GM23338 (cell line): ENCODE results near the gene ELANE. TPM values are rescaled to one million over a fixed set of nuclear protein-coding genes. Genes with fewer than 3 reads are reported as not detected.

Experiments
- ATAC-seq: fragments of 200-7000 bp; cut with Tn5 transposase; 3 replicates; pipeline ENCODE4 v1.9.1; 2020
- DNase-seq: peaks from one replicate; pipeline ENCODE4 v3.0.0-alpha.2; 2015; ENCODE audit warnings: low spot score
- H2AFZ ChIP-seq: fragments of 200-600 bp; sonication (generic); 2 replicates; pipeline ENCODE4 v1.8.0; 2016; ENCODE audit warnings: antibody characterized with exemption, mild to moderate bottlenecking, moderate library complexity
- H3F3A ChIP-seq: fragments of 200-600 bp; sonication (generic); replicated peaks from 2 replicates; pipeline ENCODE4 v1.8.0; 2017; ENCODE audit warnings: antibody characterized with exemption, mixed run types, low read depth
- H3K27ac ChIP-seq: fragments of 200-600 bp; sonication (generic); 2 replicates; pipeline ENCODE4 v1.6.1; 2016; ENCODE audit warnings: low read depth
- H3K27me3 ChIP-seq: fragments of 200-600 bp; sonication (generic); 2 replicates; pipeline ENCODE4 v1.8.0; 2016; ENCODE audit warnings: mild to moderate bottlenecking, mixed run types, moderate library complexity; ENCODE audit not compliant: insufficient read depth
- H3K36me3 ChIP-seq: fragments of 200-600 bp; sonication (generic); 2 replicates; pipeline ENCODE4 v1.8.0; 2016; ENCODE audit warnings: mild to moderate bottlenecking; ENCODE audit not compliant: insufficient read depth
- H3K4me1 ChIP-seq: fragments of 200-600 bp; sonication (generic); 2 replicates; pipeline ENCODE4 v1.8.0; 2016; ENCODE audit warnings: mild to moderate bottlenecking, moderate library complexity; ENCODE audit not compliant: insufficient read depth
- H3K4me2 ChIP-seq: fragments of 200-600 bp; sonication (generic); 2 replicates; pipeline ENCODE4 v1.7.1; 2017; ENCODE audit warnings: mixed run types
- H3K4me3 ChIP-seq: fragments of 200-600 bp; sonication (generic); 2 replicates; pipeline ENCODE4 v1.6.1; 2016; ENCODE audit warnings: mixed run types
- H3K79me2 ChIP-seq: fragments of 200-600 bp; sonication (generic); replicated peaks from 2 replicates; pipeline ENCODE4 v1.8.0; 2017; ENCODE audit warnings: mild to moderate bottlenecking; ENCODE audit not compliant: insufficient read depth
- H3K9me2 ChIP-seq: fragments of 200-600 bp; sonication (generic); 2 replicates; pipeline ENCODE4 v1.8.0; 2017; ENCODE audit not compliant: insufficient read depth
- H4K20me1 ChIP-seq: fragments of 200-600 bp; sonication (generic); replicated peaks from 2 replicates; pipeline ENCODE4 v1.8.0; 2017; ENCODE audit warnings: mild to moderate bottlenecking; ENCODE audit not compliant: insufficient read depth
- H3K27ac Mint-ChIP-seq: 2 replicates; pipeline ENCODE4 v1.8.0; 2020; ENCODE audit warnings: inconsistent platforms, mild to moderate bottlenecking, moderate library complexity, mixed read lengths
- H3K27me3 Mint-ChIP-seq: 3 replicates; pipeline ENCODE4 v1.8.0; 2022; ENCODE audit warnings: low read depth, mild to moderate bottlenecking, moderate library complexity, mixed read lengths, inconsistent platforms; ENCODE audit not compliant: insufficient read depth, poor library complexity
- H3K36me3 Mint-ChIP-seq: 3 replicates; pipeline ENCODE4 v1.8.0; 2021; ENCODE audit warnings: low read depth, mild to moderate bottlenecking, inconsistent platforms, moderate library complexity, mixed read lengths
- H3K4me1 Mint-ChIP-seq: 3 replicates; pipeline ENCODE4 v1.8.0; 2020; ENCODE audit warnings: mild to moderate bottlenecking, inconsistent platforms, mixed read lengths
- H3K4me3 Mint-ChIP-seq: 3 replicates; pipeline ENCODE4 v1.8.0; 2021; ENCODE audit warnings: moderate library complexity, mild to moderate bottlenecking, inconsistent platforms, mixed read lengths
- H3K9me3 Mint-ChIP-seq: 3 replicates; pipeline ENCODE4 v1.8.0; 2020; ENCODE audit warnings: moderate library complexity, mild to moderate bottlenecking, inconsistent platforms, mixed read lengths
- CREB1 ChIP-seq: fragments of 250-450 bp; sonication (Bioruptor Pico); IDR thresholded peaks from 2 replicates; pipeline ENCODE4 v1.5.0; 2020; ENCODE audit warnings: low read depth, mild to moderate bottlenecking, moderate library complexity
- EZH2 ChIP-seq: fragments of 200-600 bp; sonication (generic); IDR thresholded peaks from one replicate; pipeline ENCODE4 v1.8.0; 2017; ENCODE audit warnings: antibody characterized with exemption, mild to moderate bottlenecking, low read depth; ENCODE audit not compliant: unreplicated experiment
- EZH2phosphoT487 ChIP-seq: fragments of 200-600 bp; sonication (generic); IDR thresholded peaks from one replicate; pipeline ENCODE4 v1.8.1; 2018; ENCODE audit warnings: antibody characterized with exemption; ENCODE audit not compliant: unreplicated experiment
- JUNB ChIP-seq: IDR thresholded peaks from one replicate; pipeline ENCODE4 v1.6.1; 2016; ENCODE audit warnings: antibody characterized with exemption; ENCODE audit not compliant: unreplicated experiment
- POLR2AphosphoS5 ChIP-seq: IDR thresholded peaks from 2 replicates; pipeline ENCODE4 v1.6.1; 2016; ENCODE audit warnings: antibody characterized with exemption, low read depth
- ZNF114 ChIP-seq: fragments of 250-450 bp; sonication (Bioruptor Pico); IDR thresholded peaks from 2 replicates; pipeline ENCODE4 v1.5.0; 2020; ENCODE audit warnings: mild to moderate bottlenecking, moderate library complexity
- ZNF331 ChIP-seq: fragments of 250-450 bp; sonication (Bioruptor Pico); IDR thresholded peaks from 2 replicates; pipeline ENCODE4 v1.5.0; 2020; ENCODE audit warnings: low read depth, mild to moderate bottlenecking, moderate library complexity
- polyA plus RNA-seq: library from polyadenylated mRNA; unstranded; fragments of >200 nt; fragmentation: Nextera tagmentation; extraction: Ambion mirVana; gene quantifications from 2 replicates; pipeline ENCODE4 v1.2.1, GENCODE V29; 2016
- total RNA-seq: library from RNA; depleted of rRNA; stranded (reverse); fragments of >200 nt; shearing (Covaris generic); gene quantifications from 2 replicates; pipeline ENCODE4 v1.2.3, GENCODE V29; 2014
- TF ChIP-seq, protein P1 (sequence below), 2 experiments: fragments of 200-600 bp in 1 of 2; sonication (generic) in 1 of 2; conservative IDR thresholded peaks; 2 replicates each; pipeline versions ENCODE4 v1.5.1 to v1.6.1; 2016 to 2017; ENCODE audit warnings: antibody characterized with exemption in 2 of 2, low read depth in 2 of 2, mild to moderate bottlenecking in 2 of 2, moderate library complexity in 1 of 2
- TF ChIP-seq, protein P2 (sequence below): fragments of 250-450 bp; sonication (Bioruptor Pico); IDR thresholded peaks from 2 replicates; pipeline ENCODE4 v1.5.0; 2020; ENCODE audit warnings: mild to moderate bottlenecking, moderate library complexity
- TF ChIP-seq, protein P3 (sequence below): IDR thresholded peaks from 2 replicates; pipeline ENCODE4 v1.6.1; 2016; ENCODE audit warnings: antibody characterized with exemption

The ELANE gene
- total and polyA plus RNA-seq, 2 experiments from 2014 or later = not detected

DNA sequence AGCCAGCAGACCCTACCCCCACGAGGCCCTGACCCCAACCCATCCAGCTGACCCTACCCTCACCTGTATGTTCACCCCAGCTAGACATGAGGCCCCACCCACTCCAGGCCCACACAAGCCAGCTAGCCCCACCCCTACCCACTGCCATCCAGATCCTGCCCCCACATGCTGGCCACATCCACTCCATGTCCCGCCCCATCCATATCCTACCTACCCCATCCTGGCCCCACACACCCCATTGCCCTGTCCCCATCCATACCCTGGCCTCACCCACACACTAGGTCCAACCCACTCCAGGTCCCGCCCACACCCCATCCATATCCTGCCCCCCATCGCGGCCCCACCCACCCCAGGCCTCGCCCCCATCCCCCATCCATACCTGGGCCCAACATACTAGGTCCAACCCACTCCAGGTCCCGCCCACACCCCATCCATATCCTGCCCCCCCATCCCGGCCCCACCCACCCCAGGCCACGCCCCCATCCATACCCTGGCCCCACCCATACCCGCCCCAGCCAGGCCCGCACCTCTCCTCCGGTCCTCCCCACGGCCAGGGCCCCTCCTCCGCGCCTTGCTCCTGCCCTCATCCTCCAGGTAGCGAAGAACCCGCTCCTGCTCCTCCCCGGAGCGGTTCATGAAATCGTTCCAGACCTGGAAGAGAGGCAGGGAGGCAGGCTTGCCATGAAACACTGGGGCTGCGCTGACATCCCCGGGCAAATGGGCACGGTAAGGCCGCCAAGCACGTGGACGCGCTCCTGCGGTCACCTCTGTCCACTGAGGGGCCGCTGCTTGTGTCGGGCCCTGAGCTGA is 48.4 kb downstream of the ELANE start:
- H2AFZ ChIP-seq = no peak overlapping the region
- peaks cover 10% of the 10 kb centered on the region for H4K20me1 ChIP-seq
- Mint-ChIP-seq H3K27ac (no peak overlapping the region), H3K27me3 (peaks cover 5% of the 10 kb centered on the region), H3K9me3 (no peaks in the 10 kb centered on the region), H3K4me1 (peaks cover 5% of the 10 kb centered on the region), H3K4me3 (no peak overlapping the region), H3K36me3 (peaks cover 18% of the 10 kb centered on the region)
- ATAC-seq (peak; percentile 66), DNase-seq (peak; percentile 77)
- no peak overlapping the region for H3K27ac ChIP-seq
- no peak overlapping the region for H3K4me2 ChIP-seq
- no peaks in the 10 kb centered on the region for H3K27me3 ChIP-seq
- H3K4me1 ChIP-seq = peaks cover 3% of the 10 kb centered on the region; the same call in 1 of the 2 replicates
- peaks cover 18% of the 10 kb centered on the region for H3K79me2 ChIP-seq
- H3K9me2 ChIP-seq = no peaks in the 10 kb centered on the region
- H3K36me3 ChIP-seq = no peaks in the 10 kb centered on the region
- TF ChIP-seq, protein P1, sequence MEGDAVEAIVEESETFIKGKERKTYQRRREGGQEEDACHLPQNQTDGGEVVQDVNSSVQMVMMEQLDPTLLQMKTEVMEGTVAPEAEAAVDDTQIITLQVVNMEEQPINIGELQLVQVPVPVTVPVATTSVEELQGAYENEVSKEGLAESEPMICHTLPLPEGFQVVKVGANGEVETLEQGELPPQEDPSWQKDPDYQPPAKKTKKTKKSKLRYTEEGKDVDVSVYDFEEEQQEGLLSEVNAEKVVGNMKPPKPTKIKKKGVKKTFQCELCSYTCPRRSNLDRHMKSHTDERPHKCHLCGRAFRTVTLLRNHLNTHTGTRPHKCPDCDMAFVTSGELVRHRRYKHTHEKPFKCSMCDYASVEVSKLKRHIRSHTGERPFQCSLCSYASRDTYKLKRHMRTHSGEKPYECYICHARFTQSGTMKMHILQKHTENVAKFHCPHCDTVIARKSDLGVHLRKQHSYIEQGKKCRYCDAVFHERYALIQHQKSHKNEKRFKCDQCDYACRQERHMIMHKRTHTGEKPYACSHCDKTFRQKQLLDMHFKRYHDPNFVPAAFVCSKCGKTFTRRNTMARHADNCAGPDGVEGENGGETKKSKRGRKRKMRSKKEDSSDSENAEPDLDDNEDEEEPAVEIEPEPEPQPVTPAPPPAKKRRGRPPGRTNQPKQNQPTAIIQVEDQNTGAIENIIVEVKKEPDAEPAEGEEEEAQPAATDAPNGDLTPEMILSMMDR (conservative IDR thresholded peaks at IDR 0.05; ENCODE audit: low read depth in 2 of 2) = no peak
- no peak for TF ChIP-seq CREB1 (CRISPR knock-in tag)
- TF ChIP-seq, protein P2, sequence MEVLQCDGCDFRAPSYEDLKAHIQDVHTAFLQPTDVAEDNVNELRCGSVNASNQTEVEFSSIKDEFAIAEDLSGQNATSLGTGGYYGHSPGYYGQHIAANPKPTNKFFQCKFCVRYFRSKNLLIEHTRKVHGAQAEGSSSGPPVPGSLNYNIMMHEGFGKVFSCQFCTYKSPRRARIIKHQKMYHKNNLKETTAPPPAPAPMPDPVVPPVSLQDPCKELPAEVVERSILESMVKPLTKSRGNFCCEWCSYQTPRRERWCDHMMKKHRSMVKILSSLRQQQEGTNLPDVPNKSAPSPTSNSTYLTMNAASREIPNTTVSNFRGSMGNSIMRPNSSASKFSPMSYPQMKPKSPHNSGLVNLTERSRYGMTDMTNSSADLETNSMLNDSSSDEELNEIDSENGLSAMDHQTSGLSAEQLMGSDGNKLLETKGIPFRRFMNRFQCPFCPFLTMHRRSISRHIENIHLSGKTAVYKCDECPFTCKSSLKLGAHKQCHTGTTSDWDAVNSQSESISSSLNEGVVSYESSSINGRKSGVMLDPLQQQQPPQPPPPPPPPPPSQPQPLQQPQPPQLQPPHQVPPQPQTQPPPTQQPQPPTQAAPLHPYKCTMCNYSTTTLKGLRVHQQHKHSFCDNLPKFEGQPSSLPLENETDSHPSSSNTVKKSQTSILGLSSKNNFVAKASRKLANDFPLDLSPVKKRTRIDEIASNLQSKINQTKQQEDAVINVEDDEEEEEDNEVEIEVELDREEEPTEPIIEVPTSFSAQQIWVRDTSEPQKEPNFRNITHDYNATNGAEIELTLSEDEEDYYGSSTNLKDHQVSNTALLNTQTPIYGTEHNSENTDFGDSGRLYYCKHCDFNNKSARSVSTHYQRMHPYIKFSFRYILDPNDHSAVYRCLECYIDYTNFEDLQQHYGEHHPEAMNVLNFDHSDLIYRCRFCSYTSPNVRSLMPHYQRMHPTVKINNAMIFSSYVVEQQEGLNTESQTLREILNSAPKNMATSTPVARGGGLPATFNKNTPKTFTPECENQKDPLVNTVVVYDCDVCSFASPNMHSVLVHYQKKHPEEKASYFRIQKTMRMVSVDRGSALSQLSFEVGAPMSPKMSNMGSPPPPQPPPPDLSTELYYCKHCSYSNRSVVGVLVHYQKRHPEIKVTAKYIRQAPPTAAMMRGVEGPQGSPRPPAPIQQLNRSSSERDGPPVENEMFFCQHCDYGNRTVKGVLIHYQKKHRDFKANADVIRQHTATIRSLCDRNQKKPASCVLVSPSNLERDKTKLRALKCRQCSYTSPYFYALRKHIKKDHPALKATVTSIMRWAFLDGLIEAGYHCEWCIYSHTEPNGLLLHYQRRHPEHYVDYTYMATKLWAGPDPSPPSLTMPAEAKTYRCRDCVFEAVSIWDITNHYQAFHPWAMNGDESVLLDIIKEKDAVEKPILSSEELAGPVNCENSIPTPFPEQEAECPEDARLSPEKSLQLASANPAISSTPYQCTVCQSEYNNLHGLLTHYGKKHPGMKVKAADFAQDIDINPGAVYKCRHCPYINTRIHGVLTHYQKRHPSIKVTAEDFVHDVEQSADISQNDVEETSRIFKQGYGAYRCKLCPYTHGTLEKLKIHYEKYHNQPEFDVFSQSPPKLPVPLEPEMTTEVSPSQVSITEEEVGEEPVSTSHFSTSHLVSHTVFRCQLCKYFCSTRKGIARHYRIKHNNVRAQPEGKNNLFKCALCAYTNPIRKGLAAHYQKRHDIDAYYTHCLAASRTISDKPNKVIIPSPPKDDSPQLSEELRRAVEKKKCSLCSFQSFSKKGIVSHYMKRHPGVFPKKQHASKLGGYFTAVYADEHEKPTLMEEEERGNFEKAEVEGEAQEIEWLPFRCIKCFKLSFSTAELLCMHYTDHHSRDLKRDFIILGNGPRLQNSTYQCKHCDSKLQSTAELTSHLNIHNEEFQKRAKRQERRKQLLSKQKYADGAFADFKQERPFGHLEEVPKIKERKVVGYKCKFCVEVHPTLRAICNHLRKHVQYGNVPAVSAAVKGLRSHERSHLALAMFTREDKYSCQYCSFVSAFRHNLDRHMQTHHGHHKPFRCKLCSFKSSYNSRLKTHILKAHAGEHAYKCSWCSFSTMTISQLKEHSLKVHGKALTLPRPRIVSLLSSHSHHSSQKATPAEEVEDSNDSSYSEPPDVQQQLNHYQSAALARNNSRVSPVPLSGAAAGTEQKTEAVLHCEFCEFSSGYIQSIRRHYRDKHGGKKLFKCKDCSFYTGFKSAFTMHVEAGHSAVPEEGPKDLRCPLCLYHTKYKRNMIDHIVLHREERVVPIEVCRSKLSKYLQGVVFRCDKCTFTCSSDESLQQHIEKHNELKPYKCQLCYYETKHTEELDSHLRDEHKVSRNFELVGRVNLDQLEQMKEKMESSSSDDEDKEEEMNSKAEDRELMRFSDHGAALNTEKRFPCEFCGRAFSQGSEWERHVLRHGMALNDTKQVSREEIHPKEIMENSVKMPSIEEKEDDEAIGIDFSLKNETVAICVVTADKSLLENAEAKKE (CRISPR knock-in tag) = no peak
- TF ChIP-seq ZNF331 = no peak
- no peak for TF ChIP-seq POLR2AphosphoS5
- TF ChIP-seq EZH2 = no peak
- no peak for TF ChIP-seq JUNB
- TF ChIP-seq, protein P3, sequence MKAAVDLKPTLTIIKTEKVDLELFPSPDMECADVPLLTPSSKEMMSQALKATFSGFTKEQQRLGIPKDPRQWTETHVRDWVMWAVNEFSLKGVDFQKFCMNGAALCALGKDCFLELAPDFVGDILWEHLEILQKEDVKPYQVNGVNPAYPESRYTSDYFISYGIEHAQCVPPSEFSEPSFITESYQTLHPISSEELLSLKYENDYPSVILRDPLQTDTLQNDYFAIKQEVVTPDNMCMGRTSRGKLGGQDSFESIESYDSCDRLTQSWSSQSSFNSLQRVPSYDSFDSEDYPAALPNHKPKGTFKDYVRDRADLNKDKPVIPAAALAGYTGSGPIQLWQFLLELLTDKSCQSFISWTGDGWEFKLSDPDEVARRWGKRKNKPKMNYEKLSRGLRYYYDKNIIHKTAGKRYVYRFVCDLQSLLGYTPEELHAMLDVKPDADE = no peak
- no peak for TF ChIP-seq ZNF114 (CRISPR knock-in tag)
- no peak for TF ChIP-seq EZH2phosphoT487
- H3K4me3 ChIP-seq = no peak overlapping the region
- H3F3A ChIP-seq = peaks cover 6% of the 10 kb centered on the region
